OCI-LY7 (cell line): ENCODE measurements around the gene ALDH1L1. TPM values are rescaled to one million over a fixed set of nuclear protein-coding genes. Genes with fewer than 3 reads are reported as not detected.

ENCODE experiments used
- BruUV-seq: library from RNA; stranded (reverse); fragments of 400-500 nt; replicated peaks from 2 replicates; lab custom pipeline; 2021; lab: Mats Ljungman, UMichigan
- CTCF ChIA-PET: fragments of 300-600 bp; sonication (Branson Sonifier 250); formaldehyde crosslinking; loops from one replicate; lab custom pipeline; 2022; ENCODE audit warnings: antibody characterized with exemption; ENCODE audit not compliant: unreplicated experiment; lab: Charles Lee
- POLR2A ChIA-PET: fragments of 300-600 bp; sonication (Branson Sonifier 250); formaldehyde crosslinking; loops from one replicate; lab custom pipeline; 2022; ENCODE audit warnings: antibody characterized with exemption; lab: Charles Lee
- DNase-seq: peaks from one replicate; pipeline ENCODE4 v3.0.0-alpha.2; 2015; ENCODE audit warnings: low spot score
- H2AFZ ChIP-seq: fragments of 200-600 bp; sonication (generic), shearing (Covaris generic); 2 replicates; pipeline ENCODE4 v1.6.1; 2014; ENCODE audit warnings: mild to moderate bottlenecking, antibody characterized with exemption, low read length, moderate library complexity
- H3K27ac ChIP-seq: fragments of 200-600 bp; sonication (generic); 2 replicates; pipeline ENCODE4 v1.5.1; 2014; ENCODE audit warnings: mixed run types, low read depth, mild to moderate bottlenecking, moderate library complexity, low read length, inconsistent platforms; ENCODE audit not compliant: poor library complexity, severe bottlenecking
- H3K36me3 ChIP-seq: fragments of 200-600 bp; sonication (generic); 2 replicates; pipeline ENCODE4 v1.6.1; 2014; ENCODE audit warnings: mild to moderate bottlenecking, antibody characterized with exemption, low read length, moderate library complexity, mixed read lengths; ENCODE audit not compliant: insufficient read depth
- H3K4me1 ChIP-seq: fragments of 200-600 bp; sonication (generic); 2 replicates; pipeline ENCODE4 v1.5.1; 2014; ENCODE audit warnings: mild to moderate bottlenecking, low read length; ENCODE audit not compliant: insufficient read depth, poor library complexity, severe bottlenecking
- H3K4me2 ChIP-seq: fragments of 200-600 bp; sonication (generic); 2 replicates; pipeline ENCODE4 v1.6.1; 2014; ENCODE audit warnings: mild to moderate bottlenecking, low read length
- H3K4me3 ChIP-seq: fragments of 200-600 bp; sonication (generic); 2 replicates; pipeline ENCODE4 v1.5.1; 2014; ENCODE audit warnings: mild to moderate bottlenecking, low read depth, low read length; ENCODE audit not compliant: poor library complexity, severe bottlenecking
- H3K79me2 ChIP-seq: fragments of 200-600 bp; sonication (generic); 2 replicates; pipeline ENCODE4 v1.6.1; 2016; ENCODE audit warnings: low read depth, mild to moderate bottlenecking, low read length, moderate library complexity, mixed read lengths; ENCODE audit not compliant: insufficient read depth
- H3K9me2 ChIP-seq: fragments of 200-600 bp; sonication (generic); 2 replicates; pipeline ENCODE4 v1.6.1; 2016; ENCODE audit warnings: mild to moderate bottlenecking, low read length, mixed read lengths; ENCODE audit not compliant: insufficient read depth
- H3K9me3 ChIP-seq: fragments of 200-600 bp; sonication (generic); 2 replicates; pipeline ENCODE4 v1.6.1; 2014; ENCODE audit warnings: mild to moderate bottlenecking, mixed run types, low read length, mixed read lengths
- H4K20me1 ChIP-seq: fragments of 200-600 bp; sonication (generic); 2 replicates; pipeline ENCODE4 v1.6.1; 2014; ENCODE audit warnings: mild to moderate bottlenecking, antibody characterized with exemption, low read length, moderate library complexity, mixed read lengths; ENCODE audit not compliant: insufficient read depth
- EZH2phosphoT487 ChIP-seq: fragments of 200-600 bp; sonication (generic); IDR thresholded peaks from 2 replicates; pipeline ENCODE4 v1.6.1; 2018; ENCODE audit warnings: low read depth, borderline replicate concordance, mild to moderate bottlenecking, mixed run types, antibody characterized with exemption, low read length, moderate library complexity, mixed read lengths
- intact Hi-C: fragments of 100-400 bp; cut with micrococcal nuclease; formaldehyde crosslinking; loops from one replicate; pipeline ENCODE4 v1.10.0; 2022; ENCODE audit not compliant: unreplicated experiment
- total RNA-seq, 2 experiments: library from RNA; depleted of rRNA in 1 of 2; stranded (reverse); fragments of >200 nt in 1 of 2; shearing (Covaris generic) in 1 of 2; gene quantifications; 2 replicates each; pipeline ENCODE4 v1.2.3, GENCODE V29; 2014 to 2022
- TF ChIP-seq, protein P1 (sequence below): fragments of 200-600 bp; sonication (generic); conservative IDR thresholded peaks from 2 replicates; pipeline ENCODE4 v1.5.1; 2014; ENCODE audit warnings: mild to moderate bottlenecking, antibody characterized with exemption, low read length, moderate library complexity, mixed read lengths

Gene ALDH1L1
- total RNA-seq, 2 experiments from 2014 or later = not detected

DNA sequence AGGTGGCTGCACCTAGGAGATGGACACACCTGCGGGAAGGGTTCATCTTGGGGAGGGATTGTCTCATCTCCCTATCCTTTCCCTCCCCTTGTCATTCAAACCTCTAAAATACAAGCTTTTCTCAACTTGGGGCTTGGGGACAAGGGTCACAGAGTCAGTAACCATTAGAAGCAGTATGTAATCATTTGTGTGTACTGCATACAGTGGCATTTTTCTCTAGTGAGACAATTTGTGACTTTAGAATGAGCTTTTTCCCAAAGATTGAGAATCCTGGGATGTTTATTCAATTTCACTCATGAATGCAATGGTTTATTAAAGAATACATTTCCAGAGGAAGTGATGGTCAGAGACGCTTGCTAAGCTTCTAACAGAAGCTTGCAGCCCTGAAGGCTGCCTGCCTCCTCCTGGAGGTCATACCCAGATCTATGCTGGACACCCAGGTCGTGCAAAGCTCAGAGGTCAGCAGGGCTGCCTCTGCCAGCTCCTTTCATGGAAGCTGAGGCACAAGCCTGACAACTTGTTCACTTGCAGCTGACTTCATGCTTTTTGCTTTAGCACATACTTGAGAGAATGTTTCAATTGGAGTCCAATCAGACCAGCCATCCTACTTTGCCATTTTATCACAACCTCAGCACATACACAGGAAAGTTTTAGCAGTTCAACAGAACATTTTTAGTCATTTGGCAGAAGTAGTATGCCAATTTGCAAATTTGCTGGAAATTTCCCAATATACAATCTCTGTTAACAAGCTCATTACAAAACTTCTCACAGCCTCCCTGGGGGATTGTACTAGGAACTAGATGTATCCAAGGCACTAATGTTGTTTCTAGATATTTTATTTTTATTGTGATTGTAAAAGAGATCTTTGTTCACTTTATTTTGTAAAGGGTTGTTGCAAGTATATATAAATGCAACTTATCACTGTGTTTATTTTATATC, 25.6 kb upstream of the ALDH1L1 start:
- CTCF ChIA-PET = no interaction called here
- Histone ChIP-seq H3K36me3 (no peaks in the 10 kb centered on the region), H3K4me2 (no peak overlapping the region)

DNA sequence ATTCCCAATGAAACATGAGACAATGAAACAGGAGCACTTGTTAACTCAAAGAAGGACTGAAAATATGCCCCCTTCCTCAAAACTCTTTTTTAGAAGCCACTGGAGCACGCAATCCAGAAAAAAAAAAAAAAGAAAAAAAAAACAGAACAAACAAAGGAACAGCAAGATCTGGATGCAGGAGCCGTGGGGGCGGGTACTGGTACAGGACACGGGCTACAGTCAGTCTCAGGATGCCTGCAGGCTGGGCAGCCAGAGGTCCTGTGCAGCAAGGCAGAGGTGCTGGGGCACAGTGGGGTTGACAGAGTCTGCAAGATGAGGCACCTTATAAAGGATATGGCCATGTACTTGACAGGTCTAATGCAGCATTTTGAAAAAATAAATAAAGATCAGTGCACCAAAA, 22.3 kb upstream of the ALDH1L1 start:
- H3K79me2 ChIP-seq = no peaks in the 10 kb centered on the region
- H3K27ac ChIP-seq = no peak overlapping the region
- CTCF ChIA-PET = no interaction called here
- H2AFZ ChIP-seq = no peak overlapping the region
- no peak overlapping the region for H3K4me2 ChIP-seq
- H3K4me3 ChIP-seq = no peak overlapping the region
- no peaks in the 10 kb centered on the region for H4K20me1 ChIP-seq
- no TSS peak for BruUV-seq
- no peaks in the 10 kb centered on the region for H3K4me1 ChIP-seq
- no peaks in the 10 kb centered on the region for H3K9me3 ChIP-seq
- H3K9me2 ChIP-seq = no peaks in the 10 kb centered on the region
- TF ChIP-seq EZH2phosphoT487 = no peak
- TF ChIP-seq, protein P1, sequence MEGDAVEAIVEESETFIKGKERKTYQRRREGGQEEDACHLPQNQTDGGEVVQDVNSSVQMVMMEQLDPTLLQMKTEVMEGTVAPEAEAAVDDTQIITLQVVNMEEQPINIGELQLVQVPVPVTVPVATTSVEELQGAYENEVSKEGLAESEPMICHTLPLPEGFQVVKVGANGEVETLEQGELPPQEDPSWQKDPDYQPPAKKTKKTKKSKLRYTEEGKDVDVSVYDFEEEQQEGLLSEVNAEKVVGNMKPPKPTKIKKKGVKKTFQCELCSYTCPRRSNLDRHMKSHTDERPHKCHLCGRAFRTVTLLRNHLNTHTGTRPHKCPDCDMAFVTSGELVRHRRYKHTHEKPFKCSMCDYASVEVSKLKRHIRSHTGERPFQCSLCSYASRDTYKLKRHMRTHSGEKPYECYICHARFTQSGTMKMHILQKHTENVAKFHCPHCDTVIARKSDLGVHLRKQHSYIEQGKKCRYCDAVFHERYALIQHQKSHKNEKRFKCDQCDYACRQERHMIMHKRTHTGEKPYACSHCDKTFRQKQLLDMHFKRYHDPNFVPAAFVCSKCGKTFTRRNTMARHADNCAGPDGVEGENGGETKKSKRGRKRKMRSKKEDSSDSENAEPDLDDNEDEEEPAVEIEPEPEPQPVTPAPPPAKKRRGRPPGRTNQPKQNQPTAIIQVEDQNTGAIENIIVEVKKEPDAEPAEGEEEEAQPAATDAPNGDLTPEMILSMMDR = no peak
- H3K36me3 ChIP-seq = no peaks in the 10 kb centered on the region
- no peak for DNase-seq
- POLR2A ChIA-PET = no interaction called here
- intact Hi-C loops = no loop called here

More for the DNA sequence above, 25.6 kb upstream of the ALDH1L1 start:
- no peaks in the 10 kb centered on the region for H3K9me2 ChIP-seq
- no peaks in the 10 kb centered on the region for H4K20me1 ChIP-seq
- H3K9me3 ChIP-seq = no peaks in the 10 kb centered on the region
- no peak for DNase-seq
- H2AFZ ChIP-seq = no peak overlapping the region
- no peak overlapping the region for H3K27ac ChIP-seq
- TF ChIP-seq, protein P1 = no peak
- no peak for TF ChIP-seq EZH2phosphoT487
- intact Hi-C loops = no loop called here
- no TSS peak for BruUV-seq
- H3K79me2 ChIP-seq = no peaks in the 10 kb centered on the region
- POLR2A ChIA-PET = no interaction called here
- H3K4me1 ChIP-seq = no peaks in the 10 kb centered on the region
- H3K4me3 ChIP-seq = no peak overlapping the region

DNA sequence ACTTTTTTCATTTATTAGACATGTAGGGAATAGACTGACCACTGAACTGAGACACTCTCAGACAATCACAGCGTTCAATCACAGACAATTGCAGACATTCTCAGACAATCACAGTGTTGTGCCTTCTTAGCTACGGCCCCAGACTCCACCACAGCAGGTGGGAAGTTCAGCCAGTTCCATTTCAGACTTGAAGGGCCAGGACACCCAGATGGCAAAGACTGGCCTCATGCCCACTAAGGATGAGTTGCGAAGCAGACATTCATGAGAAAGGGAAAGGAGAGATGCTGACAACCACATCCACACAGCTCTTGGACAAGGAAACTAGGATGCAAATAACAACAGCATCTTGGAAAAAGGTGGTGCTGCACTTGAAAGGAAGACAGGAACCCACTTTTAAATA, 21.9 kb upstream of the ALDH1L1 start:
- Histone ChIP-seq H3K79me2 (no peaks in the 10 kb centered on the region), H3K4me3 (no peak overlapping the region), H3K4me1 (no peaks in the 10 kb centered on the region), H3K36me3 (no peaks in the 10 kb centered on the region), H3K9me2 (no peaks in the 10 kb centered on the region), H2AFZ (no peak overlapping the region), H3K4me2 (no peak overlapping the region), H3K27ac (no peak overlapping the region), H4K20me1 (no peaks in the 10 kb centered on the region), H3K9me3 (no peaks in the 10 kb centered on the region)
- intact Hi-C loops = no loop called here
- no TSS peak for BruUV-seq
- no peak for DNase-seq
- POLR2A ChIA-PET = no interaction called here
- CTCF ChIA-PET = no interaction called here
- no peak for TF ChIP-seq EZH2phosphoT487
